IPS-20b (cell line): ENCODE data around the gene HOXD13.

Experiments used
- H3K27ac ChIP-seq: one replicate; pipeline ENCODE4 v1.5.1; 2013; ENCODE audit warnings: low read length
- H3K27me3 ChIP-seq: 2 replicates; pipeline ENCODE4 v1.6.1; 2013; ENCODE audit warnings: mild to moderate bottlenecking, low read length, inconsistent platforms; ENCODE audit not compliant: insufficient read depth
- H3K36me3 ChIP-seq: 2 replicates; pipeline ENCODE4 v1.6.1; 2013; ENCODE audit warnings: low read depth, mild to moderate bottlenecking, inconsistent platforms, low read length, moderate library complexity; ENCODE audit not compliant: insufficient read depth
- H3K4me1 ChIP-seq: 2 replicates; pipeline ENCODE4 v1.6.1; 2013; ENCODE audit warnings: mild to moderate bottlenecking, control low read depth, inconsistent platforms, low read length, moderate library complexity; ENCODE audit not compliant: insufficient read depth
- H3K4me3 ChIP-seq: 2 replicates; pipeline ENCODE4 v1.5.1; 2013; ENCODE audit warnings: mild to moderate bottlenecking, low read length, inconsistent platforms
- H3K9ac ChIP-seq: 2 replicates; pipeline ENCODE4 v1.6.1; 2013; ENCODE audit warnings: low read depth, mild to moderate bottlenecking, inconsistent platforms, low read length, moderate library complexity
- H3K9me3 ChIP-seq: 2 replicates; pipeline ENCODE4 v1.6.1; 2013; ENCODE audit warnings: mild to moderate bottlenecking, low read depth, low read length, inconsistent platforms; ENCODE audit not compliant: insufficient read depth

The HOXD13 gene

GRCh38 chr2:176122052-176122682 is 29.6 kb downstream of the HOXD13 start:
- peaks cover 100% of the 10 kb centered on the region for H3K27me3 ChIP-seq
- no peak overlapping the region for H3K27ac ChIP-seq
- peaks cover 7% of the 10 kb centered on the region; the same call in 1 of the 2 replicates for H3K9me3 ChIP-seq
- no peaks in the 10 kb centered on the region for H3K4me1 ChIP-seq
- H3K4me3 ChIP-seq = peak overlapping the region; percentile 31; the same call in 1 of the 2 replicates
- H3K36me3 ChIP-seq = no peaks in the 10 kb centered on the region
- H3K9ac ChIP-seq = no peak overlapping the region

- no peak within 1 kb of the TSS for H3K27ac ChIP-seq
- no peak within 1 kb of the TSS for H3K9ac ChIP-seq
- H3K4me1 ChIP-seq = no peaks in the 10 kb centered on the region
- H3K4me3 ChIP-seq = peak within 1 kb of the TSS; percentile 31; the same call in 1 of the 2 replicates
- no peaks in the 10 kb centered on the region for H3K36me3 ChIP-seq
- H3K27me3 ChIP-seq = peaks cover 100% of the 10 kb centered on the region
- H3K9me3 ChIP-seq = peaks cover 7% of the 10 kb centered on the region; the same call in 1 of the 2 replicates
Observed at GRCh38 chr2:176122683-176123410, 30.3 kb downstream of the HOXD13 start, which contains the start of gene HOXD9. Gene HOXD9 (plus strand): TSS chr2:176122719. CDS start chr2:176122769, 50 bp downstream.

- peaks cover 100% of the 10 kb centered on the region for H3K27me3 ChIP-seq
- no peak overlapping the region for H3K4me3 ChIP-seq
- H3K36me3 ChIP-seq = no peaks in the 10 kb centered on the region
Observed at GRCh38 chr2:176123411-176124109, 31.0 kb downstream of the HOXD13 start.

DNA sequence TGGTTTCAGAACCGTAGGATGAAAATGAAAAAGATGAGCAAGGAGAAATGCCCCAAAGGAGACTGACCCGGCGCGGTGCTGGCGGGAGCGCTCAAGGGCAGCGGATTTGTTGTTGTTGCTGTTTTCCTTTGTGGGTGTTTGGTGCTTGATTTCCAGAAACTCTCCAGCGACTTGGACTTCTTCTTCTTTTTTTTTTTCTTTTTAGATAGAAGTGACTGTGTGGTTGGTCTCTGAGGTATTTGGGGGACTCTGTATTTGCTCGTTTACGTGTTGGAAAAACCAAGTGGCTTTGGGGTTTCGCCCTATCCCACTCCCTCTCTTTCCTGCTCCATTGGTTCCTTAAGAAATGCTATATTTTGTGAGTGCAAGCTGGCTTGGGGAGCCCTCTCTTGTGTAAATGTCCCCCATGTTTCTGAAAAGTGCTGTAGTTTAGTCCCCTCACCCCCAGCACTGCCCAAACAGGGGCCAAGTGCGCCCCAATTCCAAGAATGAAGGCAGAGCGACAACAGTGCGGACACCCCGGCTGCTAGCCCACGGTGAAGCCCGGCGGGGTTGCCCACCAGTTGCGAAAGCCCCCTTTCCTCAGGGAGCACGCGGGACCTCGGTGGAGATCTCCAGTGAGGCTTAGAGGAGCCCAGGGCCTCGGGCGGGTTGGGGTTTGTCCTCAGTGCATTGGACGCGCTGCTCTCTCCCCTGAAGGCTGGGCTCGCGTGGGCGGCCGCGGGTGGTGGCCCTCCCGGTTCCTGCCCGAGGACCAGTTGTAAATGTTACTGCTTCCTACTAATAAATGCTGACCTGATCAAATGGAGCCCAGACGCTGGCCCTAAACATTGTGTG is 31.8 kb downstream of the HOXD13 start:
- Histone ChIP-seq H3K27ac (no peak overlapping the region), H3K9ac (no peak overlapping the region), H3K36me3 (no peaks in the 10 kb centered on the region), H3K4me3 (no peak overlapping the region), H3K9me3 (peaks cover 7% of the 10 kb centered on the region; the same call in 1 of the 2 replicates), H3K4me1 (no peaks in the 10 kb centered on the region), H3K27me3 (peaks cover 100% of the 10 kb centered on the region)

More at GRCh38 chr2:176123411-176124109, 31.0 kb downstream of the HOXD13 start:
- no peak overlapping the region for H3K27ac ChIP-seq
- H3K4me1 ChIP-seq = no peaks in the 10 kb centered on the region
- peaks cover 7% of the 10 kb centered on the region; the same call in 1 of the 2 replicates for H3K9me3 ChIP-seq
- no peak overlapping the region for H3K9ac ChIP-seq

DNA sequence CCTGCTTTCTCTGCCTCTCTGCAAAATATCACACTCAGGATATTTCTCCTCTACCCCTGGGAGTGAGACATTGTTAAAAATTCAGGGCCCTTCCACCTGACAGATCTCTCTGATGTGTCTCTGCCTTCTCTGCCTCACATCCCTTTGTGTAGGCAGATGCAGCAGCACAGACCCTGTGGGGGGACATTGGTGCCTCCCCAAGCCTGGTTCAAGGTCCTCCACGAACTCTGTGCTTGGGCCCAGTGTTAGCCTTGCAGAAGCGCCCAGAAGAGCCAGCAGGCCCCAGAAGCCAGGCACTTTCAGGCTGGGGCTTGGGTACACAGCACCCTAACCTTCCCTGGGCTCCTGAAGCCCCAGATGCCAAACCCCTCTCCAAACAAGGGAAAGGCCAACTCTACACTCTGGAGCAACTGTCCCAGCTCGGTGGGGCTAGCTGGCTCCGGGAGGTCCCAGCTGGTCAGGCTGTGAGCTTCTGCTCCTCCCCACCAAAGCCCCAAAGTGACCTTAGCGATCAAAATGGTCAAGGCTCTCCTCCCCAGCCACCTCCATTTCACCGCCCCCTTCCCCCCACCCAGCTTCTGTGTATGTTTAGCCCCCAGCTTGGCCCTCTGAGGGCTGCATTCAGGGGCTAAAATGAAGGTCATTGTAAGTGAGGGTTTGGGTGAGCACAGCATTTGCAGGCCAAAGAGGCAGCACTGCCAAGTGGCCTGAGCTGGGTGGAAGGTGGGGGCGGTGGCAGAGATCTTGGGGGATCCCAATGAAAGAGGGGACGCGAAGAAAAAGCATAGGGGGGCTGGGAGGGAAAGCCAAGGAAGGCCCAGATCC is 32.6 kb downstream of the HOXD13 start:
- H3K27me3 ChIP-seq = peaks cover 100% of the 10 kb centered on the region
- peaks cover 7% of the 10 kb centered on the region; the same call in 1 of the 2 replicates for H3K9me3 ChIP-seq
- H3K4me3 ChIP-seq = no peak overlapping the region
- H3K27ac ChIP-seq = no peak overlapping the region
- H3K36me3 ChIP-seq = no peaks in the 10 kb centered on the region
- no peak overlapping the region for H3K9ac ChIP-seq
- H3K4me1 ChIP-seq = no peaks in the 10 kb centered on the region

GRCh38 chr2:176125772-176126054 is 33.2 kb downstream of the HOXD13 start:
- Histone ChIP-seq H3K4me1 (no peaks in the 10 kb centered on the region), H3K27me3 (peaks cover 100% of the 10 kb centered on the region), H3K4me3 (no peak overlapping the region), H3K27ac (no peak overlapping the region), H3K9me3 (peaks cover 8% of the 10 kb centered on the region; the same call in 1 of the 2 replicates), H3K36me3 (no peaks in the 10 kb centered on the region), H3K9ac (no peak overlapping the region)

DNA sequence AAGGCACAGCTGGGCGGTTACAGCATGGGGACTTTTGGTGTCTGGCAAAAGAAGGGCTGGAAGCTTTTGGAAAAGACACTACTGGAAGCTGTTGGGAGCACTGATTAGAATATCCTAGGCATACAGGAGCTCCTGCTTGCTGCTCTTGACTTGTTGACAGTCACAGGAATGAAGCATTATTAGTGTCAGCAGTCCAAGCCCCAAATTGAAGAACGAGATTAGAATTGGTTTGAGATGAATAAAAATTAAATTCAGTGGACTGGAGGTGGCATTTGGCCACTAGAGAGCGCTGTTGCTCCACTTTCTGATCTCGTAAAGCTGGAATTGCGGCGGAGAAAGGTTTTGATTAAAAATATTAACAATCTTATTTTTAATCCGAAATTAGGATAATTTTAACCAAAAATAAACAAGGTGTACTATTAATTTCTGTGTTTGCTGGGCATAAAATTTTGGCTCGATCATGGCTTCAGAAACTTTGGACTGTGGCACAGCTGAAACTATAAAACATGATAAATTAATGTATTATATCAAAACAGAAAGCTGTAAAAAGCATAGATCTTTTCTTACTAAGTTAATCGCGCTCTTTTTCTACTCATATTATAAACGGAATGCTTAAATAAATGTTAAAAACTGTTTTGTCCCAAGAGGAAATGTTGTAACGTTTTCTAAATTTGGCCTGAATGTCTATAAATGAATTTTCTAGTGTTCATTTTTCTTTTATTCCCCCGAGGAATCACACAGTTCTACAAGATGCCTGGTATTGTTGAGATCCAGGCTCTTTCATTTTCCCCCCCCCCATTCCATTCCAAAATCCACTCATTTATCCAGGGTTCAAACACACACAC is 34.6 kb downstream of the HOXD13 start:
- H3K4me3 ChIP-seq = no peak overlapping the region
- no peaks in the 10 kb centered on the region for H3K36me3 ChIP-seq
- H3K9ac ChIP-seq = no peak overlapping the region
- peaks cover 100% of the 10 kb centered on the region for H3K27me3 ChIP-seq
- no peaks in the 10 kb centered on the region; the same call in 1 of the 2 replicates for H3K4me1 ChIP-seq
- peaks cover 9% of the 10 kb centered on the region; the same call in 1 of the 2 replicates for H3K9me3 ChIP-seq
- no peak overlapping the region for H3K27ac ChIP-seq

- Histone ChIP-seq H3K4me3 (no peak overlapping the region), H3K9me3 (peaks cover 9% of the 10 kb centered on the region; the same call in 1 of the 2 replicates), H3K27ac (no peak overlapping the region), H3K9ac (no peak overlapping the region), H3K27me3 (peaks cover 100% of the 10 kb centered on the region), H3K4me1 (no peaks in the 10 kb centered on the region; the same call in 1 of the 2 replicates), H3K36me3 (no peaks in the 10 kb centered on the region)
Observed at GRCh38 chr2:176127774-176128072, 35.2 kb downstream of the HOXD13 start.

DNA sequence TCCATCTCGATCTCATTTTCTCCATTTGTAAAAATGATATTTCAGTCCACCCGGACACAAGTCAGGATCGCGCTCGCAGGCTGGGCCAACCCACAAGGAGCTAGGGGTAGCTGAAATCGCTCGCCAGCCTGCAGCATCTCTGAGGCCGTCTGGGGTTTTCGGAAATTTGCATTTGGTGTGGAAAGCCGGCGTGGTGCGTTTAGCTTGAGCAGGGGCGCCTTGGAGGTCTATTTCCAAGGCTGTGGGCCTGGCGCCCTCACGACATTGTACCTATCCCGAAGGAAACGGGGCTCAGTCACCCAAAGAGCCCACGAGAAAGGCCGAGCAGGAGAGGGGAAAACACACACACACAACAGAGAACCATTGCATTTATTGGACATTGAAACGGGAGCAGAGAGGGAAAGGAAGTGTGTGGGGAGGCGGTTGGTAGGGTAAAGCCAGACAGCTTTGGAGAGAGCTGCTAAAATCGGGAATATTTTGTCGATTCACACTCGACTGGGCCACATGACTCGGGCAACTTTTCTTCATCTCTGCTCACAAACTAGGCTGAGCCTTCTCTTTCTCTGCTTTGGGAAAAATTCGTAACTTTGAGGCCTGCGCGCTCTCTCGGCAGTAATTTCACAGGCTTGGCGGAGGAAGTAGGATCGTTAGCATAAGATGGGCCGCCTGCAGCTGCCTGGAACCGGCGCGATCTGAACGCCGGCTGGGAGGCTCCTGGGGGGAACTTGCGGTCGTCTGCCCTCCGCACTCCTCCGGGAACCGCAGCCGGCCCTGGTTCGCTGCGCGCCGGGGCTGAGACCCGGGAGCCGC is 35.9 kb downstream of the HOXD13 start:
- H3K9me3 ChIP-seq = peaks cover 7% of the 10 kb centered on the region; the same call in 1 of the 2 replicates
- no peaks in the 10 kb centered on the region for H3K36me3 ChIP-seq
- H3K4me3 ChIP-seq = 0 out of 2 replicates have a peak overlapping the region, but pooled peaks have one; percentile 6
- no peak overlapping the region for H3K9ac ChIP-seq
- H3K27ac ChIP-seq = no peak overlapping the region
- peaks cover 100% of the 10 kb centered on the region for H3K27me3 ChIP-seq
- no peaks in the 10 kb centered on the region; the same call in 1 of the 2 replicates for H3K4me1 ChIP-seq
